ENCODE measurements around the gene ITGB6. TPM values are rescaled to one million over a fixed set of nuclear protein-coding genes. Genes with fewer than 3 reads are reported as not detected.

The ITGB6 gene
- total and polyA plus RNA-seq, 10 of the 15 experiments (the other 5 are each of a cell fraction or from before 2014, with no cell fraction given): 0.04 TPM; not detected in 9

GRCh38 chr2:160052531-160052930, 147.5 kb downstream of the ITGB6 start:
- ChIA-PET SMC1A (ENCODE audit: uncharacterized antibody, unreplicated experiment) (interaction anchor here (0.7 kb wide), 1 partner anchor 33 kb away, joined by 3 read pairs; no protein-coding TSS in a partner anchor), POLR2A (interaction anchor here (0.6 kb wide), 2 partner anchors 432 to 1142 kb away, joined by 3 read pairs; no protein-coding TSS in a partner anchor), RAD21 (ENCODE audit: unreplicated experiment) (no interaction called here), CTCF (no interaction called here)
- Histone ChIP-seq H3K4me3 (no peak overlapping the region), H3K27ac (ENCODE audit: control insufficient read depth, insufficient read depth) (no peak overlapping the region), H3K79me2 (ENCODE audit: control insufficient read depth, insufficient read depth, low read length) (no peaks in the 10 kb centered on the region), H3K4me2 (ENCODE audit: control insufficient read depth, insufficient read depth) (no peak overlapping the region), H3K9ac (ENCODE audit: control insufficient read depth, insufficient read depth, low read length) (no peak overlapping the region), H3K36me3 (ENCODE audit: control insufficient read depth in 2 of 2, insufficient read depth in 2 of 2, low read length in 1 of 2) (no peaks in the 10 kb centered on the region), H3K27me3 (replicated peaks in 1 of 2; ENCODE audit: control insufficient read depth in 2 of 2, insufficient read depth in 2 of 2, low read length in 1 of 2) (no peaks in the 10 kb centered on the region; a peak in 2 of 4 replicates), H3K4me1 (ENCODE audit: control insufficient read depth, insufficient read depth, low read length) (no peaks in the 10 kb centered on the region), H2AFZ (ENCODE audit: control insufficient read depth, low read depth, low read length) (no peak overlapping the region), H3K9me3 (replicated peaks; ENCODE audit: control insufficient read depth, insufficient read depth, low read length) (no peaks in the 10 kb centered on the region), H4K20me1 (ENCODE audit: control insufficient read depth, insufficient read depth) (no peaks in the 10 kb centered on the region)
- no peak for TF ChIP-seq USF2 (IDR thresholded peaks at IDR 0.05; ENCODE audit: borderline replicate concordance, low read depth, low read length)
- no peak for TF ChIP-seq PKNOX1 (IDR thresholded peaks at IDR 0.05)
- no peak for TF ChIP-seq ZNF687 (IDR thresholded peaks at IDR 0.05)
- no peak for TF ChIP-seq MYC (IDR thresholded peaks at IDR 0.05; ENCODE audit: insufficient read depth, insufficient read length, insufficient replicate concordance, low read length, severe bottlenecking)
- no peak for TF ChIP-seq SRF (IDR thresholded peaks at IDR 0.05; ENCODE audit: low read depth in 2 of 2, low read length in 2 of 2)
- TF ChIP-seq PRDM15 (CRISPR knock-in tag; IDR thresholded peaks at IDR 0.05): no peak
- no peak for TF ChIP-seq NFIC (IDR thresholded peaks at IDR 0.05; ENCODE audit: low read depth, low read length)
- TF ChIP-seq CBX3 (IDR thresholded peaks at IDR 0.05; ENCODE audit: borderline replicate concordance, low read depth): no peak
- TF ChIP-seq WRNIP1 (IDR thresholded peaks at IDR 0.05; ENCODE audit: borderline replicate concordance, low read depth, low read length): no peak
- in situ Hi-C loops (cut with MboI): no loop called here
- WGBS (ENCODE audit: insufficient coverage, insufficient replicate concordance, low lambda C conversion rate, missing lambda C conversion rate): 0% methylated on average over 2 of the region's 2 CpGs
- no peak for ATAC-seq
- FAIRE-seq: no peak
- no TSS peak for BruUV-seq (replicated peaks)
- DNase-seq (ENCODE audit: low read depth, low spot score): no peak
- intact Hi-C loops (cut with micrococcal nuclease; ENCODE audit: unreplicated experiment): no loop called here

Data from GM12878 (cell line).